B cell (primary cell): ENCODE data around the gene ACVR1. TPM values are rescaled to one million over a fixed set of nuclear protein-coding genes. Genes with fewer than 3 reads are reported as not detected.

Experiments used
- ATAC-seq: fragments of 200-7000 bp; cut with Tn5 transposase; one replicate; pipeline ENCODE4 v1.10.0; 2021; ENCODE audit warnings: low read depth, mild to moderate bottlenecking, moderate number of reproducible peaks, moderate library complexity
- CTCF ChIA-PET: fragments of 350-600 bp; sonication (Branson Sonifier 250); formaldehyde crosslinking; loops from one replicate; lab custom pipeline; 2021; ENCODE audit warnings: antibody characterized with exemption, inconsistent platforms; lab: Charles Lee
- POLR2A ChIA-PET: fragments of 350-600 bp; sonication (Branson Sonifier 250); formaldehyde crosslinking; loops from one replicate; lab custom pipeline; 2021; ENCODE audit warnings: antibody characterized with exemption; lab: Charles Lee
- DNase-seq: peaks from one replicate; pipeline ENCODE4 v3.0.0; 2013
- H2AFZ ChIP-seq: 2 replicates; pipeline ENCODE4 v1.6.1; 2012; ENCODE audit warnings: mild to moderate bottlenecking, low read depth, low read length; ENCODE audit not compliant: insufficient read depth, poor library complexity, severe bottlenecking
- H3K27ac ChIP-seq, 2 donors: 1 replicate in 1 of 2; 2 replicates in 1 of 2; pipeline ENCODE4 v1.5.1; 2012 to 2013; ENCODE audit warnings: low read length in 2 of 2, mild to moderate bottlenecking in 2 of 2, moderate library complexity in 1 of 2
- H3K27me3 ChIP-seq, 4 experiments: fragments of 200-600 bp in 1 of 4; sonication (generic) in 1 of 4; replicated peaks in 1 of 4; 1 replicate in 2 of 4; 2 replicates in 2 of 4; pipeline versions ENCODE4 v1.6.1 to v1.7.0; 2013 to 2016; ENCODE audit warnings: low read length in 3 of 4, mild to moderate bottlenecking in 2 of 4, mixed read lengths in 1 of 4, moderate library complexity in 1 of 4; ENCODE audit not compliant: insufficient read depth in 4 of 4, control insufficient read depth in 3 of 4; ENCODE audit errors: control extremely low read depth in 1 of 4
- H3K36me3 ChIP-seq, 2 experiments: replicated peaks in 1 of 2; 1 replicate in 1 of 2; 2 replicates in 1 of 2; pipeline versions ENCODE4 v1.6.1 to v1.7.1; 2013; ENCODE audit warnings: low read length in 1 of 2; ENCODE audit not compliant: insufficient read depth in 2 of 2, control insufficient read depth in 1 of 2; ENCODE audit errors: control extremely low read depth in 1 of 2, extremely low read depth in 1 of 2
- H3K4me1 ChIP-seq, 2 donors: fragments of 200-600 bp in 1 of 2; sonication (generic) in 1 of 2; 1 replicate in 1 of 2; 2 replicates in 1 of 2; pipeline versions ENCODE4 v1.5.1 to v1.6.1; 2013 to 2017; ENCODE audit warnings: low read length in 2 of 2; ENCODE audit not compliant: control insufficient read depth in 2 of 2, insufficient read depth in 2 of 2
- H3K4me2 ChIP-seq: replicated peaks from 2 replicates; pipeline ENCODE3; 2012; ENCODE audit warnings: mild to moderate bottlenecking, low read depth, low read length; ENCODE audit not compliant: poor library complexity, severe bottlenecking
- H3K4me3 ChIP-seq, 5 experiments: fragments of 200-600 bp in 1 of 5; sonication (generic) in 1 of 5; 1 replicate in 3 of 5; 2 replicates in 2 of 5; pipeline versions ENCODE4 v1.5.1 to v1.7.0; 2011 to 2016; ENCODE audit warnings: low read length in 4 of 5, mild to moderate bottlenecking in 4 of 5, low read depth in 2 of 5, control low read depth in 1 of 5, moderate library complexity in 1 of 5; ENCODE audit not compliant: insufficient read depth in 1 of 5; ENCODE audit errors: control extremely low read depth in 1 of 5, extremely low read depth in 1 of 5
- H3K79me2 ChIP-seq: fragments of 200-600 bp; sonication (generic); one replicate; pipeline ENCODE4 v1.6.0; 2016; ENCODE audit warnings: low read length; ENCODE audit not compliant: control insufficient read depth, insufficient read depth
- H3K9ac ChIP-seq: fragments of 200-600 bp; sonication (generic); 2 replicates; pipeline ENCODE4 v1.6.1; 2017; ENCODE audit warnings: mild to moderate bottlenecking, low read length, moderate library complexity
- H3K9me3 ChIP-seq, 3 donors: one replicate each; pipeline versions ENCODE4 v1.6.1 to v1.7.1; 2013; ENCODE audit warnings: low read length in 2 of 3; ENCODE audit not compliant: control insufficient read depth in 2 of 3, insufficient read depth in 1 of 3; ENCODE audit errors: control extremely low read depth in 1 of 3
- H4K20me1 ChIP-seq: 2 replicates; pipeline ENCODE4 v1.6.0; 2012; ENCODE audit warnings: mild to moderate bottlenecking, low read length; ENCODE audit not compliant: insufficient read depth, control insufficient read depth, poor library complexity, severe bottlenecking
- H3K27ac Mint-ChIP-seq: one replicate; pipeline ENCODE4 v1.8.0; 2021; ENCODE audit warnings: mixed read lengths
- H3K27me3 Mint-ChIP-seq: one replicate; pipeline ENCODE4 v1.8.0; 2021; ENCODE audit warnings: mixed read lengths
- H3K4me1 Mint-ChIP-seq: one replicate; pipeline ENCODE4 v1.8.0; 2021; ENCODE audit warnings: mixed read lengths
- H3K4me3 Mint-ChIP-seq: one replicate; pipeline ENCODE4 v1.8.0; 2021; ENCODE audit warnings: mixed read lengths
- H3K9me3 Mint-ChIP-seq: one replicate; pipeline ENCODE4 v1.8.0; 2022; ENCODE audit warnings: mixed read lengths; ENCODE audit not compliant: insufficient read depth
- CTCF ChIP-seq: fragments of 200-600 bp; IDR thresholded peaks from one replicate; pipeline ENCODE4 v1.8.0; 2022; ENCODE audit warnings: antibody characterized with exemption, mild to moderate bottlenecking
- EZH2 ChIP-seq: IDR thresholded peaks from 2 replicates; pipeline ENCODE4 v1.6.1; 2012; ENCODE audit warnings: borderline replicate concordance, low read depth, mild to moderate bottlenecking, moderate library complexity, low read length; ENCODE audit not compliant: insufficient read depth, poor library complexity, severe bottlenecking
- WGBS: methylation state at CpG from one replicate; pipeline ENCODE4 v1.1.5; 2013; ENCODE audit warnings: missing lambda C conversion rate; ENCODE audit not compliant: insufficient coverage; 5-methylcytosine and 5-hydroxymethylcytosine counted together
- intact Hi-C: fragments of 100-400 bp; cut with micrococcal nuclease; formaldehyde crosslinking; loops from one replicate; pipeline ENCODE4 v1.10.0; 2022
- polyA plus RNA-seq: library from polyadenylated mRNA; depleted of rRNA; stranded (reverse); fragments of >200 nt; gene quantifications from 2 replicates; pipeline ENCODE4 v1.2.3, GENCODE V29; 2012
- total RNA-seq, 2 donors: library from RNA; stranded (reverse); fragments of 120-200 nt in 1 of 2; gene quantifications; 1 replicate in 1 of 2; 2 replicates in 1 of 2; pipeline versions ENCODE4 v1.2.3 to v1.2.4, GENCODE V29; 2013 to 2022

Gene ACVR1
- total and polyA plus RNA-seq, 2 donors (not counting 1 experiment from before 2014, with no cell fraction given), result 3.7 to 11.7 TPM

GRCh38 chr2:157838442-157839161 lies 37.5 kb downstream of the ACVR1 start:
- Histone ChIP-seq H3K4me3 (no peak overlapping the region), H3K4me1 (no peaks in the 10 kb centered on the region), H3K27ac (no peak overlapping the region), H2AFZ (no peak overlapping the region), H3K27me3 (no peaks in the 10 kb centered on the region), H3K9me3 (no peaks in the 10 kb centered on the region), H3K79me2 (no peaks in the 10 kb centered on the region), H3K4me2 (no peak overlapping the region), H3K9ac (no peak overlapping the region), H4K20me1 (no peaks in the 10 kb centered on the region), H3K36me3 (no peaks in the 10 kb centered on the region)
- POLR2A ChIA-PET, result no interaction called here
- CTCF ChIA-PET, result no interaction called here
- DNase-seq (no peak), ATAC-seq (no peak)
- no peak overlapping the region for H3K27ac Mint-ChIP-seq
- no peaks in the 10 kb centered on the region for H3K9me3 Mint-ChIP-seq
- intact Hi-C loops, result loop anchor here (5.0 kb wide), 1 partner anchor 154 kb away; no protein-coding TSS in a partner anchor
- WGBS, result 29% methylated on average over 3 of the region's 4 CpGs
- no peak for TF ChIP-seq CTCF
- TF ChIP-seq EZH2, result no peak
- H3K4me1 Mint-ChIP-seq, result peaks cover 7% of the 10 kb centered on the region
- H3K4me3 Mint-ChIP-seq, result no peak overlapping the region
- H3K27me3 Mint-ChIP-seq, result no peaks in the 10 kb centered on the region

- Mint-ChIP-seq H3K4me3 (no peak overlapping the region), H3K27ac (no peak overlapping the region), H3K9me3 (no peaks in the 10 kb centered on the region), H3K4me1 (peaks cover 7% of the 10 kb centered on the region), H3K27me3 (no peaks in the 10 kb centered on the region)
- WGBS, result 61% methylated on average over 10 of the region's 13 CpGs
- Histone ChIP-seq H3K79me2 (no peaks in the 10 kb centered on the region), H2AFZ (no peak overlapping the region), H3K4me2 (no peak overlapping the region), H3K27me3 (no peaks in the 10 kb centered on the region), H3K9ac (no peak overlapping the region), H3K4me1 (no peaks in the 10 kb centered on the region), H3K36me3 (no peaks in the 10 kb centered on the region), H3K4me3 (no peak overlapping the region), H3K9me3 (no peaks in the 10 kb centered on the region), H3K27ac (no peak overlapping the region), H4K20me1 (no peaks in the 10 kb centered on the region)
- ChIA-PET POLR2A (no interaction called here), CTCF (no interaction called here)
- no peak for DNase-seq
- intact Hi-C loops, result loop anchor here (5.0 kb wide), 1 partner anchor 154 kb away; no protein-coding TSS in a partner anchor
- TF ChIP-seq EZH2 (no peak), CTCF (no peak)
- ATAC-seq, result no peak
Observed at GRCh38 chr2:157837851-157838441, 38.2 kb downstream of the ACVR1 start.
